Glutamatergic neuron (in vitro differentiated cells): ENCODE measurements around the gene NECAB2. TPM values are rescaled to one million over a fixed set of nuclear protein-coding genes. Genes with fewer than 3 reads are reported as not detected.

Experiments
- DNase-seq: peaks from one replicate; pipeline ENCODE4 v3.0.0; 2022
- H3K27ac Mint-ChIP-seq: one replicate; pipeline ENCODE4 v1.8.0; 2020; ENCODE audit warnings: mild to moderate bottlenecking, mixed read lengths, inconsistent platforms; ENCODE audit not compliant: unreplicated experiment
- H3K27me3 Mint-ChIP-seq: one replicate; pipeline ENCODE4 v1.8.0; 2020; ENCODE audit warnings: mild to moderate bottlenecking, moderate library complexity, mixed read lengths, inconsistent platforms; ENCODE audit not compliant: unreplicated experiment
- H3K36me3 Mint-ChIP-seq: one replicate; pipeline ENCODE4 v1.8.0; 2020; ENCODE audit warnings: mild to moderate bottlenecking, mixed read lengths, inconsistent platforms; ENCODE audit not compliant: unreplicated experiment
- H3K4me1 Mint-ChIP-seq: one replicate; pipeline ENCODE4 v1.8.0; 2020; ENCODE audit warnings: mild to moderate bottlenecking, low read depth, mixed read lengths, inconsistent platforms; ENCODE audit not compliant: unreplicated experiment
- H3K4me3 Mint-ChIP-seq: one replicate; pipeline ENCODE4 v1.8.0; 2020; ENCODE audit warnings: mild to moderate bottlenecking, mixed read lengths, inconsistent platforms; ENCODE audit not compliant: unreplicated experiment
- H3K9me3 Mint-ChIP-seq: one replicate; pipeline ENCODE4 v1.8.0; 2020; ENCODE audit warnings: mild to moderate bottlenecking, moderate library complexity, mixed read lengths, inconsistent platforms; ENCODE audit not compliant: unreplicated experiment
- CTCF ChIP-seq: fragments of 200-600 bp; sonication (generic); IDR thresholded peaks from one replicate; pipeline ENCODE4 v1.5.0; 2021; ENCODE audit not compliant: partially characterized antibody, unreplicated experiment
- total RNA-seq: library from RNA; stranded (reverse); fragmentation: NEBNext Ultra II Directional; extraction: Animal tissue kit (Norgen Biotek cat#: 25700); gene quantifications from one replicate; pipeline ENCODE4 v1.2.1, GENCODE V29; 2021; ENCODE audit not compliant: unreplicated experiment

NECAB2 gene
- total RNA-seq, 1 donor from 2014 or later: 112 TPM

GRCh38 chr16:83980794-83981193 lies 12.8 kb downstream of the NECAB2 start:
- no peak for DNase-seq
- Mint-ChIP-seq H3K27ac (no peak overlapping the region), H3K9me3 (peaks cover 11% of the 10 kb centered on the region), H3K4me1 (no peaks in the 10 kb centered on the region), H3K27me3 (peaks cover 6% of the 10 kb centered on the region), H3K36me3 (peaks cover 24% of the 10 kb centered on the region), H3K4me3 (no peak overlapping the region)
- no peak for TF ChIP-seq CTCF

- DNase-seq: no peak
- Mint-ChIP-seq H3K27me3 (peaks cover 2% of the 10 kb centered on the region), H3K27ac (no peak overlapping the region), H3K9me3 (peaks cover 11% of the 10 kb centered on the region), H3K36me3 (peaks cover 24% of the 10 kb centered on the region), H3K4me3 (no peak overlapping the region), H3K4me1 (no peaks in the 10 kb centered on the region)
- no peak for TF ChIP-seq CTCF
Measured at GRCh38 chr16:83981799-83982198, 13.8 kb downstream of the NECAB2 start.

GRCh38 chr16:83983491-83983890 lies 15.4 kb downstream of the NECAB2 start:
- Mint-ChIP-seq H3K27ac (no peak overlapping the region), H3K9me3 (peaks cover 4% of the 10 kb centered on the region), H3K36me3 (peaks cover 17% of the 10 kb centered on the region), H3K4me1 (no peaks in the 10 kb centered on the region), H3K27me3 (no peaks in the 10 kb centered on the region), H3K4me3 (no peak overlapping the region)
- TF ChIP-seq CTCF: no peak
- no peak for DNase-seq

- Mint-ChIP-seq H3K4me1 (peaks cover 4% of the 10 kb centered on the region), H3K9me3 (peaks cover 9% of the 10 kb centered on the region), H3K4me3 (no peak overlapping the region), H3K36me3 (peaks cover 4% of the 10 kb centered on the region), H3K27me3 (peaks cover 2% of the 10 kb centered on the region), H3K27ac (no peak overlapping the region)
- no peak for TF ChIP-seq CTCF
- DNase-seq: no peak
Measured at GRCh38 chr16:83989300-83989699, 21.3 kb downstream of the NECAB2 start.

- Mint-ChIP-seq H3K36me3 (peaks cover 4% of the 10 kb centered on the region), H3K27ac (no peak overlapping the region), H3K4me3 (no peak overlapping the region), H3K4me1 (peaks cover 9% of the 10 kb centered on the region), H3K27me3 (peaks cover 5% of the 10 kb centered on the region), H3K9me3 (peaks cover 9% of the 10 kb centered on the region)
- DNase-seq: no peak
- TF ChIP-seq CTCF: no peak
Measured at GRCh38 chr16:83990492-83990891, 22.4 kb downstream of the NECAB2 start.
